ENCODE results near the gene PDS5A. TPM values are rescaled to one million over a fixed set of nuclear protein-coding genes. Genes with fewer than 3 reads are reported as not detected.
A peak's percentile ranks its signal among the peaks of the same experiment; 100 is the strongest.
"Not testable (repeated sequence)": the region's sequence is repeated elsewhere in the genome, so short reads cannot be mapped to it uniquely, and the experiment has no call there.

Gene PDS5A
- total and polyA plus RNA-seq, 8 donors: 12.1 to 42.6 (median 27.2) TPM

DNA sequence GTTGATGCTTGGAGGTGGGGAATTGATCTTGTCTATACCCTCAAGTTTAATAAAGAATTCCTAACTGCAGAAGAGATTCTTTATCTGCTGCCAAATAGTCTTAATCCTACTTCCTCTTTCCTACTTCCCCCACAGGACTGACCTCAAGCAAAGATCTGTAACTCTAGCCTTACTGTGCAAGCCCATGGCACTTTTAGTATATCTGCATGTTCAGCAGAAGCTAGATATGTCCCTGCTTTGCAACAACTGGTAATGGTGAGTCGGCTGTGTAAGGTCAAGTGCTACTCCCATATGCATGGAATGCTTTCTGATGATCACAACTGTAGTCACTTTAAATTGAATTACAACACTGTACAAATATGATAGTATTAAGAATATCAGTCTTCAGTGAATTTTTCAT lies 26.3 kb upstream of the PDS5A start:
- DNase-seq: no peak
- no peaks in the 10 kb centered on the region for H3K9me3 ChIP-seq
- H3K27ac ChIP-seq: no peak overlapping the region
- TF ChIP-seq, protein P1, sequence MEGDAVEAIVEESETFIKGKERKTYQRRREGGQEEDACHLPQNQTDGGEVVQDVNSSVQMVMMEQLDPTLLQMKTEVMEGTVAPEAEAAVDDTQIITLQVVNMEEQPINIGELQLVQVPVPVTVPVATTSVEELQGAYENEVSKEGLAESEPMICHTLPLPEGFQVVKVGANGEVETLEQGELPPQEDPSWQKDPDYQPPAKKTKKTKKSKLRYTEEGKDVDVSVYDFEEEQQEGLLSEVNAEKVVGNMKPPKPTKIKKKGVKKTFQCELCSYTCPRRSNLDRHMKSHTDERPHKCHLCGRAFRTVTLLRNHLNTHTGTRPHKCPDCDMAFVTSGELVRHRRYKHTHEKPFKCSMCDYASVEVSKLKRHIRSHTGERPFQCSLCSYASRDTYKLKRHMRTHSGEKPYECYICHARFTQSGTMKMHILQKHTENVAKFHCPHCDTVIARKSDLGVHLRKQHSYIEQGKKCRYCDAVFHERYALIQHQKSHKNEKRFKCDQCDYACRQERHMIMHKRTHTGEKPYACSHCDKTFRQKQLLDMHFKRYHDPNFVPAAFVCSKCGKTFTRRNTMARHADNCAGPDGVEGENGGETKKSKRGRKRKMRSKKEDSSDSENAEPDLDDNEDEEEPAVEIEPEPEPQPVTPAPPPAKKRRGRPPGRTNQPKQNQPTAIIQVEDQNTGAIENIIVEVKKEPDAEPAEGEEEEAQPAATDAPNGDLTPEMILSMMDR (IDR thresholded peaks at IDR 0.05): no peak
- intact Hi-C loops (cut with DNase I): no loop called here
- WGBS, 2 donors: 85 to 88% methylated on average over 1 of the region's 1 CpG
- no peaks in the 10 kb centered on the region for H3K27me3 ChIP-seq
- peak in 2 of 4 donors; percentile 56 to 79 for ATAC-seq
- H3K4me3 ChIP-seq: no peak overlapping the region
- H3K4me1 ChIP-seq: no peaks in the 10 kb centered on the region
- no peak for FAIRE-seq
- no peaks in the 10 kb centered on the region for H3K36me3 ChIP-seq

DNA sequence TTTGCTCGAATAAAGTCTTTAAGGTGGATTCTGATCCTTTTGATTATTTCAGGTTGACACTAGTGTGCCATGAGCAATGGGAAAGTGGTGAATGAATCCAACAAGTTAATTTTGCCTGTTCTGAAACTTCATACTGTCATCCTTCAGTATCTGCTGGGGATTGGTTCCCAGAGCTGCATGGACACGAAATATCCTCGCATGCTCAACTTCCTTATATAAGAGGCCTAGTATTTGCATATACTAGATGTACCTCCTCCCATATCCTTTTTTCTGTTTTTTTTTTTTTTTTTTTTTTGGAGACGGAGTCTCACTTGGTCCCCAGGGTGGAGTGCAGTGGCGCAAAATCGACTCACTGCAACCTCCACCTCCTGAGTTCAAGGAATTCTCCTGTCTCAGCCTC lies 23.0 kb upstream of the PDS5A start:
- intact Hi-C loops (cut with DNase I): no loop called here
- Histone ChIP-seq H3K4me1 (no peaks in the 10 kb centered on the region), H3K27me3 (no peaks in the 10 kb centered on the region), H3K36me3 (no peaks in the 10 kb centered on the region), H3K27ac (no peak overlapping the region), H3K9me3 (no peaks in the 10 kb centered on the region), H3K4me3 (no peak overlapping the region)
- DNase-seq: no peak
- no peak for ATAC-seq
- TF ChIP-seq, protein P1 (IDR thresholded peaks at IDR 0.05): no peak
- 75 to 92% methylated on average over 6 of the region's 6 CpGs for WGBS, 2 donors
- FAIRE-seq: no peak

DNA sequence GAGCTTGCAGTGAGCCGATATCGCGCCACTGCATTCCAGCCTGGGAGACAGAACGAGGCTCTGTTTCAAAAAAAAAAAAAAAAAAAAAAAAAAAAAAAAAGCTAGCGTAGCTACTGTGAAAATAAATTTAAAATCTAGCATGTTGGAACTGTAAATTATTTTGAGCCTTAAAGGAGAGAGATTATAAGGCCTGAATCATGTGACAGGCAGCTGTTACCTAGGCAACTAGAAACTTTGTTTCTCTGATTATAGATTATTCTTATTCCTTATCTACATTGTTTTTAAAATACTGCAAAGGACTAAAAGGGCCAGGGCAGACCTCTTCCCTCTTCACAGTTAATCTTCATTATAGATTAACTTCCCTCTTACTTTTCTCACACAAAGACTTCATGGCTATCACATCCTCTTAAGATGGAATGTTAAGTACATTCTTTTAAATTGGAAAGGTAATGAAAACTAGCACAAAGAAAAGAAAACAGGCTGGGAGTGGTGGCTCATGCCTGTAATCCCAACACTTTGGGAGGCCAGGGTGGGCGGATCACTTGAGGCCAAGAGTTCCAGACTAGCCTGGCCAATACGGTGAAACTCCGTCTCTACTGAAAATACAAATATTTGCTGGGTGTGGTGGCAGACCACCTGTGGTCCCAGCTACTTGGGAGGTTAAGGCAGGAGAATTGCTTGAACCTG lies 21.1 kb upstream of the PDS5A start:
- no peaks in the 10 kb centered on the region for H3K4me1 ChIP-seq
- no peaks in the 10 kb centered on the region for H3K36me3 ChIP-seq
- 60 to 67% methylated on average over 8 of the region's 8 CpGs for WGBS, 2 donors
- H3K4me3 ChIP-seq: no peak overlapping the region
- ATAC-seq (peak in 3 of 4 donors; percentile 15 to 62 (median 48)), DNase-seq (no peak), FAIRE-seq (no peak)
- TF ChIP-seq, protein P1 (IDR thresholded peaks at IDR 0.05): no peak
- H3K27ac ChIP-seq: no peak overlapping the region
- intact Hi-C loops (cut with DNase I): no loop called here
- no peaks in the 10 kb centered on the region for H3K27me3 ChIP-seq
- H3K9me3 ChIP-seq: no peaks in the 10 kb centered on the region

DNA sequence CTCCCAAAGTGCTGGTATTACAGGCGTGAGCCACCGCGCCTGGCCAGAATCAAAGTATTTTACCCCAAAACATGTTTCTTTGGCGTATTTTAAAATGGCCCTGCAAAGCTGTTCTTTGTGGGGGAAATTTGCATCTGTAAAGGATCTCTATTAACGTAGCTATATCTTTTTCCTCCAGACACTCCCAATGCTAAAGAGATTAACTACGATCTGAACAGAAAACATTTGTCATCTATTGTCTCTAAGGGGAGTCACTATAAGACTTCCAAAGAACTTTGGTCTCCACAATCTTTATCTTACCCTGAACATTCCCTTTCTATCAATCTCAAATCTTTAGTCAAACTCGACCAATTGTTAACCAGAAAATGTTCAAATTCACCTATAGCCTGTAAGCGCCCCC lies 19.1 kb upstream of the PDS5A start:
- DNase-seq (no peak), ATAC-seq (no peak), FAIRE-seq (no peak)
- peaks cover 0 to under 1% (median 0%) of the 10 kb centered on the region in 3 donors for H3K4me1 ChIP-seq
- WGBS, 2 donors: 89 to 91% methylated on average over 8 of the region's 8 CpGs
- H3K4me3 ChIP-seq: no peak overlapping the region
- intact Hi-C loops (cut with DNase I): no loop called here
- H3K27me3 ChIP-seq: no peaks in the 10 kb centered on the region
- no peaks in the 10 kb centered on the region for H3K36me3 ChIP-seq
- TF ChIP-seq, protein P1 (IDR thresholded peaks at IDR 0.05): no peak
- no peaks in the 10 kb centered on the region for H3K9me3 ChIP-seq
- no peak overlapping the region for H3K27ac ChIP-seq

DNA sequence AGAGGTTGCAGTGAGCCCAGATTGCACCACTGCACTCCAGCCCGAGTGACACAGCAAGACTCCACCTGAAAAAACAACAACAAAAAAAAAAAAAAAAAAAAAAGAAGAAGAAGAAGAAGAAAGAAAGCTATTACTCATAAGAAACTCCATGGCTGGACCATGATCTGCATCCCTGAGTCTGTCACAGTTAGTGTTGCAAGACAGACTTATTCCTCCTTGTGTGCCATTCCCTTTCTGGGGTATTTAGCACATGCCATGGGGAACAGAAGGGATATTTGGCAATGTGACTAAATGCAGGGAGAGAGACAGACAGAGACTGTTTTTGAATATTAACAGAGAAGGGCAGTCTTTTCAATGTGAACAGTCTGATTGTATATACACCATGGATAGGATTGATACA lies 16.7 kb upstream of the PDS5A start:
- TF ChIP-seq, protein P1 (IDR thresholded peaks at IDR 0.05): no peak
- Histone ChIP-seq H3K27me3 (no peaks in the 10 kb centered on the region), H3K4me1 (peaks cover 4 to 13% (median 12%) of the 10 kb centered on the region in 3 donors), H3K36me3 (no peaks in the 10 kb centered on the region), H3K27ac (no peak overlapping the region), H3K9me3 (no peaks in the 10 kb centered on the region), H3K4me3 (no peak overlapping the region)
- FAIRE-seq (no peak), DNase-seq (no peak), ATAC-seq (no peak)
- intact Hi-C loops (cut with DNase I): no loop called here
- 25 to 58% methylated on average over 1 of the region's 1 CpG for WGBS, 2 donors

DNA sequence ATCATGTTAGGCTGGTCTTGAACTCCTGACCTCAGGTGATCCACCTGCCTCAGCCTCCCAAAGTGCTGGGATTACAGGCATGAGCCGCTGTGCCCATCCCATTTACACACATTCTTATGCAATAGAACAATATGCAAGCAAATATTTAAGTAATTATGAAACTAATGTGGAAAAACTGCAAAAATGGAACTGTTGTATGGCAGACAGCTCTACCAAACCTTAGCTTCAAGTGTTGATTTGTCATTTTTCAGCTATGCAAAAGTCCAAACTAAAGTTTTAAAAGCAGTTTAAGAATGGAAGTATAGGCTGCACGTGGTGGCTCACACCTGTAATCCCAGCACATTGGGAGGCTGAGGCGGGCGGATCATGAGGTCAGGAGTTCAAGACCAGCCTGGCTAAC lies 11.7 kb upstream of the PDS5A start:
- H3K4me3 ChIP-seq; FAIRE-seq; H3K27ac ChIP-seq; H3K9me3 ChIP-seq; H3K27me3 ChIP-seq; H3K36me3 ChIP-seq; intact Hi-C loops (cut with DNase I); ATAC-seq; DNase-seq: not testable (repeated sequence)
- WGBS, 2 donors: 89 to 92% methylated on average over 4 of the region's 4 CpGs
- peaks cover 4 to 13% (median 12%) of the 10 kb centered on the region in 3 donors for H3K4me1 ChIP-seq

All from pancreas (tissue), 10 donors.